GM23338 (cell line): Measurements from ENCODE around the gene TPCN2. TPM values are rescaled to one million over a fixed set of nuclear protein-coding genes. Genes with fewer than 3 reads are reported as not detected.

Source experiments
- ATAC-seq: fragments of 200-7000 bp; cut with Tn5 transposase; 3 replicates; pipeline ENCODE4 v1.9.1; 2020
- DNase-seq: peaks from one replicate; pipeline ENCODE4 v3.0.0-alpha.2; 2015; ENCODE audit warnings: low spot score
- H2AFZ ChIP-seq: fragments of 200-600 bp; sonication (generic); 2 replicates; pipeline ENCODE4 v1.8.0; 2016; ENCODE audit warnings: antibody characterized with exemption, mild to moderate bottlenecking, moderate library complexity
- H3F3A ChIP-seq: fragments of 200-600 bp; sonication (generic); replicated peaks from 2 replicates; pipeline ENCODE4 v1.8.0; 2017; ENCODE audit warnings: antibody characterized with exemption, mixed run types, low read depth
- H3K27ac ChIP-seq: fragments of 200-600 bp; sonication (generic); 2 replicates; pipeline ENCODE4 v1.6.1; 2016; ENCODE audit warnings: low read depth
- H3K27me3 ChIP-seq: fragments of 200-600 bp; sonication (generic); 2 replicates; pipeline ENCODE4 v1.8.0; 2016; ENCODE audit warnings: mild to moderate bottlenecking, mixed run types, moderate library complexity; ENCODE audit not compliant: insufficient read depth
- H3K36me3 ChIP-seq: fragments of 200-600 bp; sonication (generic); 2 replicates; pipeline ENCODE4 v1.8.0; 2016; ENCODE audit warnings: mild to moderate bottlenecking; ENCODE audit not compliant: insufficient read depth
- H3K4me1 ChIP-seq: fragments of 200-600 bp; sonication (generic); 2 replicates; pipeline ENCODE4 v1.8.0; 2016; ENCODE audit warnings: mild to moderate bottlenecking, moderate library complexity; ENCODE audit not compliant: insufficient read depth
- H3K4me2 ChIP-seq: fragments of 200-600 bp; sonication (generic); 2 replicates; pipeline ENCODE4 v1.7.1; 2017; ENCODE audit warnings: mixed run types
- H3K4me3 ChIP-seq: fragments of 200-600 bp; sonication (generic); 2 replicates; pipeline ENCODE4 v1.6.1; 2016; ENCODE audit warnings: mixed run types
- H3K79me2 ChIP-seq: fragments of 200-600 bp; sonication (generic); replicated peaks from 2 replicates; pipeline ENCODE4 v1.8.0; 2017; ENCODE audit warnings: mild to moderate bottlenecking; ENCODE audit not compliant: insufficient read depth
- H3K9me2 ChIP-seq: fragments of 200-600 bp; sonication (generic); 2 replicates; pipeline ENCODE4 v1.8.0; 2017; ENCODE audit not compliant: insufficient read depth
- H4K20me1 ChIP-seq: fragments of 200-600 bp; sonication (generic); replicated peaks from 2 replicates; pipeline ENCODE4 v1.8.0; 2017; ENCODE audit warnings: mild to moderate bottlenecking; ENCODE audit not compliant: insufficient read depth
- H3K27ac Mint-ChIP-seq: 2 replicates; pipeline ENCODE4 v1.8.0; 2020; ENCODE audit warnings: inconsistent platforms, mild to moderate bottlenecking, moderate library complexity, mixed read lengths
- H3K27me3 Mint-ChIP-seq: 3 replicates; pipeline ENCODE4 v1.8.0; 2022; ENCODE audit warnings: low read depth, mild to moderate bottlenecking, moderate library complexity, mixed read lengths, inconsistent platforms; ENCODE audit not compliant: insufficient read depth, poor library complexity
- H3K36me3 Mint-ChIP-seq: 3 replicates; pipeline ENCODE4 v1.8.0; 2021; ENCODE audit warnings: low read depth, mild to moderate bottlenecking, inconsistent platforms, moderate library complexity, mixed read lengths
- H3K4me1 Mint-ChIP-seq: 3 replicates; pipeline ENCODE4 v1.8.0; 2020; ENCODE audit warnings: mild to moderate bottlenecking, inconsistent platforms, mixed read lengths
- H3K4me3 Mint-ChIP-seq: 3 replicates; pipeline ENCODE4 v1.8.0; 2021; ENCODE audit warnings: moderate library complexity, mild to moderate bottlenecking, inconsistent platforms, mixed read lengths
- H3K9me3 Mint-ChIP-seq: 3 replicates; pipeline ENCODE4 v1.8.0; 2020; ENCODE audit warnings: moderate library complexity, mild to moderate bottlenecking, inconsistent platforms, mixed read lengths
- CREB1 ChIP-seq: fragments of 250-450 bp; sonication (Bioruptor Pico); IDR thresholded peaks from 2 replicates; pipeline ENCODE4 v1.5.0; 2020; ENCODE audit warnings: low read depth, mild to moderate bottlenecking, moderate library complexity
- EZH2 ChIP-seq: fragments of 200-600 bp; sonication (generic); IDR thresholded peaks from one replicate; pipeline ENCODE4 v1.8.0; 2017; ENCODE audit warnings: antibody characterized with exemption, mild to moderate bottlenecking, low read depth; ENCODE audit not compliant: unreplicated experiment
- EZH2phosphoT487 ChIP-seq: fragments of 200-600 bp; sonication (generic); IDR thresholded peaks from one replicate; pipeline ENCODE4 v1.8.1; 2018; ENCODE audit warnings: antibody characterized with exemption; ENCODE audit not compliant: unreplicated experiment
- JUNB ChIP-seq: IDR thresholded peaks from one replicate; pipeline ENCODE4 v1.6.1; 2016; ENCODE audit warnings: antibody characterized with exemption; ENCODE audit not compliant: unreplicated experiment
- NANOG ChIP-seq: IDR thresholded peaks from 2 replicates; pipeline ENCODE4 v1.6.1; 2016; ENCODE audit warnings: antibody characterized with exemption, borderline replicate concordance
- POLR2AphosphoS5 ChIP-seq: IDR thresholded peaks from 2 replicates; pipeline ENCODE4 v1.6.1; 2016; ENCODE audit warnings: antibody characterized with exemption, low read depth
- REST ChIP-seq: IDR thresholded peaks from one replicate; pipeline ENCODE4 v1.6.1; 2018; ENCODE audit warnings: antibody characterized with exemption; ENCODE audit not compliant: unreplicated experiment
- STAT1 ChIP-seq: IDR thresholded peaks from one replicate; pipeline ENCODE4 v1.6.1; 2016; ENCODE audit warnings: antibody characterized with exemption; ENCODE audit not compliant: unreplicated experiment
- ZNF114 ChIP-seq: fragments of 250-450 bp; sonication (Bioruptor Pico); IDR thresholded peaks from 2 replicates; pipeline ENCODE4 v1.5.0; 2020; ENCODE audit warnings: mild to moderate bottlenecking, moderate library complexity
- ZNF331 ChIP-seq: fragments of 250-450 bp; sonication (Bioruptor Pico); IDR thresholded peaks from 2 replicates; pipeline ENCODE4 v1.5.0; 2020; ENCODE audit warnings: low read depth, mild to moderate bottlenecking, moderate library complexity
- ZNF462 ChIP-seq: fragments of 250-450 bp; sonication (Bioruptor Pico); IDR thresholded peaks from 2 replicates; pipeline ENCODE4 v1.5.0; 2020; ENCODE audit warnings: mild to moderate bottlenecking, moderate library complexity
- polyA plus RNA-seq: library from polyadenylated mRNA; unstranded; fragments of >200 nt; fragmentation: Nextera tagmentation; extraction: Ambion mirVana; gene quantifications from 2 replicates; pipeline ENCODE4 v1.2.1, GENCODE V29; 2016
- total RNA-seq: library from RNA; depleted of rRNA; stranded (reverse); fragments of >200 nt; shearing (Covaris generic); gene quantifications from 2 replicates; pipeline ENCODE4 v1.2.3, GENCODE V29; 2014
- TF ChIP-seq, protein P1 (sequence below), 2 experiments: fragments of 200-600 bp in 1 of 2; sonication (generic) in 1 of 2; conservative IDR thresholded peaks; 2 replicates each; pipeline versions ENCODE4 v1.5.1 to v1.6.1; 2016 to 2017; ENCODE audit warnings: antibody characterized with exemption in 2 of 2, low read depth in 2 of 2, mild to moderate bottlenecking in 2 of 2, moderate library complexity in 1 of 2
- TF ChIP-seq, protein P2 (sequence below): IDR thresholded peaks from 2 replicates; pipeline ENCODE4 v1.6.1; 2016; ENCODE audit warnings: antibody characterized with exemption

TPCN2 gene
- total and polyA plus RNA-seq, 2 experiments from 2014 or later = 5.8 to 14.7 TPM

GRCh38 chr11:69169479-69169878 is 120.7 kb downstream of the TPCN2 start:
- H4K20me1 ChIP-seq = no peaks in the 10 kb centered on the region
- DNase-seq (no peak), ATAC-seq (no peak)
- TF ChIP-seq POLR2AphosphoS5 (no peak), CREB1 (CRISPR knock-in tag) (no peak), NANOG (no peak), JUNB (no peak), STAT1 (no peak), ZNF114 (CRISPR knock-in tag) (no peak), ZNF462 (CRISPR knock-in tag) (no peak), REST (no peak), EZH2phosphoT487 (no peak), EZH2 (no peak), ZNF331 (CRISPR knock-in tag) (no peak)
- TF ChIP-seq, protein P1, sequence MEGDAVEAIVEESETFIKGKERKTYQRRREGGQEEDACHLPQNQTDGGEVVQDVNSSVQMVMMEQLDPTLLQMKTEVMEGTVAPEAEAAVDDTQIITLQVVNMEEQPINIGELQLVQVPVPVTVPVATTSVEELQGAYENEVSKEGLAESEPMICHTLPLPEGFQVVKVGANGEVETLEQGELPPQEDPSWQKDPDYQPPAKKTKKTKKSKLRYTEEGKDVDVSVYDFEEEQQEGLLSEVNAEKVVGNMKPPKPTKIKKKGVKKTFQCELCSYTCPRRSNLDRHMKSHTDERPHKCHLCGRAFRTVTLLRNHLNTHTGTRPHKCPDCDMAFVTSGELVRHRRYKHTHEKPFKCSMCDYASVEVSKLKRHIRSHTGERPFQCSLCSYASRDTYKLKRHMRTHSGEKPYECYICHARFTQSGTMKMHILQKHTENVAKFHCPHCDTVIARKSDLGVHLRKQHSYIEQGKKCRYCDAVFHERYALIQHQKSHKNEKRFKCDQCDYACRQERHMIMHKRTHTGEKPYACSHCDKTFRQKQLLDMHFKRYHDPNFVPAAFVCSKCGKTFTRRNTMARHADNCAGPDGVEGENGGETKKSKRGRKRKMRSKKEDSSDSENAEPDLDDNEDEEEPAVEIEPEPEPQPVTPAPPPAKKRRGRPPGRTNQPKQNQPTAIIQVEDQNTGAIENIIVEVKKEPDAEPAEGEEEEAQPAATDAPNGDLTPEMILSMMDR (conservative IDR thresholded peaks at IDR 0.05; ENCODE audit: low read depth in 2 of 2) = no peak
- TF ChIP-seq, protein P2, sequence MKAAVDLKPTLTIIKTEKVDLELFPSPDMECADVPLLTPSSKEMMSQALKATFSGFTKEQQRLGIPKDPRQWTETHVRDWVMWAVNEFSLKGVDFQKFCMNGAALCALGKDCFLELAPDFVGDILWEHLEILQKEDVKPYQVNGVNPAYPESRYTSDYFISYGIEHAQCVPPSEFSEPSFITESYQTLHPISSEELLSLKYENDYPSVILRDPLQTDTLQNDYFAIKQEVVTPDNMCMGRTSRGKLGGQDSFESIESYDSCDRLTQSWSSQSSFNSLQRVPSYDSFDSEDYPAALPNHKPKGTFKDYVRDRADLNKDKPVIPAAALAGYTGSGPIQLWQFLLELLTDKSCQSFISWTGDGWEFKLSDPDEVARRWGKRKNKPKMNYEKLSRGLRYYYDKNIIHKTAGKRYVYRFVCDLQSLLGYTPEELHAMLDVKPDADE = no peak
- no peaks in the 10 kb centered on the region for H3K36me3 ChIP-seq
- no peaks in the 10 kb centered on the region for H3F3A ChIP-seq
- Mint-ChIP-seq H3K27me3 (peaks cover 17% of the 10 kb centered on the region), H3K4me1 (no peaks in the 10 kb centered on the region; the same call in 2 of the 3 replicates), H3K27ac (no peak overlapping the region), H3K36me3 (no peaks in the 10 kb centered on the region; the same call in 2 of the 3 replicates), H3K9me3 (peaks cover 13% of the 10 kb centered on the region), H3K4me3 (no peak overlapping the region)
- no peak overlapping the region for H2AFZ ChIP-seq
- no peaks in the 10 kb centered on the region for H3K79me2 ChIP-seq
- no peak overlapping the region for H3K4me3 ChIP-seq
- no peaks in the 10 kb centered on the region for H3K27me3 ChIP-seq
- H3K4me2 ChIP-seq = no peak overlapping the region
- H3K27ac ChIP-seq = no peak overlapping the region
- H3K4me1 ChIP-seq = no peaks in the 10 kb centered on the region; the same call in 1 of the 2 replicates
- no peaks in the 10 kb centered on the region for H3K9me2 ChIP-seq
